HepG2 (cell line): ENCODE results near the gene TAMALIN. TPM values are rescaled to one million over a fixed set of nuclear protein-coding genes. Genes with fewer than 3 reads are reported as not detected.
A peak's percentile ranks its signal among the peaks of the same experiment; 100 is the strongest.

Source experiments
- ATF4 ChIP-seq, 2 experiments: fragments of 450-650 bp in 1 of 2; sonication (generic) in 1 of 2; formaldehyde crosslinking; IDR thresholded peaks; 2 replicates each; pipeline versions ENCODE4 v1.5.0 to v1.8.0; 2020 to 2022; ENCODE audit warnings: mild to moderate bottlenecking in 1 of 2, missing genetic modification reagents in 1 of 2
- FOXC1 ChIP-seq: sonication (generic); formaldehyde crosslinking; IDR thresholded peaks from 2 replicates; pipeline ENCODE4 v1.8.0; 2022; ENCODE audit warnings: mild to moderate bottlenecking, missing genetic modification reagents, borderline replicate concordance
- GZF1 ChIP-seq: sonication (generic); formaldehyde crosslinking; IDR thresholded peaks from 2 replicates; pipeline ENCODE4 v1.5.1; 2020; ENCODE audit warnings: mild to moderate bottlenecking, missing genetic modification reagents
- HNRNPLL ChIP-seq: fragments of 200-400 bp; formaldehyde crosslinking; IDR thresholded peaks from 2 replicates; pipeline ENCODE4 v1.6.1; 2017; ENCODE audit warnings: mild to moderate bottlenecking, low read depth, low read length; ENCODE audit not compliant: poor library complexity, severe bottlenecking
- KDM2A ChIP-seq: sonication (generic); formaldehyde crosslinking; IDR thresholded peaks from 2 replicates; pipeline ENCODE4 v1.4.0; 2020; ENCODE audit warnings: low read depth, missing genetic modification reagents, borderline replicate concordance
- MZF1 ChIP-seq: sonication (generic); formaldehyde crosslinking; IDR thresholded peaks from 2 replicates; pipeline ENCODE4 v1.8.1; 2023; ENCODE audit warnings: mild to moderate bottlenecking, missing genetic modification reagents, borderline replicate concordance
- PBX3 ChIP-seq: sonication (generic); formaldehyde crosslinking; IDR thresholded peaks from 2 replicates; pipeline ENCODE4 v1.8.1; 2023; ENCODE audit warnings: missing genetic modification reagents, inconsistent platforms, borderline replicate concordance
- RARA ChIP-seq: IDR thresholded peaks from 2 replicates; pipeline ENCODE4 v1.6.1; 2016; ENCODE audit warnings: missing genetic modification reagents, missing compliant biosample characterization
- RXRB ChIP-seq: IDR thresholded peaks from 2 replicates; pipeline ENCODE4 v1.6.1; 2016; ENCODE audit warnings: borderline replicate concordance, missing genetic modification reagents, missing compliant biosample characterization
- SOX13 ChIP-seq, 3 experiments: fragments of 450-650 bp in 1 of 3; sonication (generic) in 1 of 3; formaldehyde crosslinking in 1 of 3; IDR thresholded peaks in 2 of 3; conservative IDR thresholded peaks in 1 of 3; 2 replicates each; pipeline versions ENCODE4 v1.5.0 to v1.6.1; 2016 to 2020; ENCODE audit warnings: antibody characterized with exemption in 1 of 3, mild to moderate bottlenecking in 1 of 3, missing compliant biosample characterization in 1 of 3, missing genetic modification reagents in 1 of 3, moderate library complexity in 1 of 3
- SP5 ChIP-seq: IDR thresholded peaks from 2 replicates; pipeline ENCODE4 v1.6.1; 2016; ENCODE audit warnings: low read depth, borderline replicate concordance
- TOPORS ChIP-seq: sonication (generic); formaldehyde crosslinking; IDR thresholded peaks from 2 replicates; pipeline ENCODE4 v1.8.0; 2023; ENCODE audit warnings: mild to moderate bottlenecking, missing genetic modification reagents
- ZFP82 ChIP-seq: sonication (generic); formaldehyde crosslinking; IDR thresholded peaks from 2 replicates; pipeline ENCODE4 v1.5.1; 2020; ENCODE audit warnings: mild to moderate bottlenecking, missing genetic modification reagents, borderline replicate concordance
- ZNF3 ChIP-seq: IDR thresholded peaks from 2 replicates; pipeline ENCODE4 v1.7.0; 2017; ENCODE audit warnings: inconsistent platforms
- ZNF329 ChIP-seq: sonication (generic); formaldehyde crosslinking; IDR thresholded peaks from 2 replicates; pipeline ENCODE4 v1.9.0; 2021; ENCODE audit warnings: low read depth, mild to moderate bottlenecking, missing genetic modification reagents
- ZSCAN25 ChIP-seq: sonication (generic); formaldehyde crosslinking; IDR thresholded peaks from 2 replicates; pipeline ENCODE4 v1.8.0; 2022; ENCODE audit warnings: mild to moderate bottlenecking, missing genetic modification reagents
- polyA plus RNA-seq, 8 experiments: library from polyadenylated mRNA; depleted of rRNA in 3 of 8; stranded (reverse) in 7 of 8; unstranded in 1 of 8; fragments of >200 nt; fragmentation: Illumina TruSeq in 4 of 8; extraction: Trizol in 4 of 8; gene quantifications; 2 replicates each; pipeline versions ENCODE4 v1.2.1 to v1.2.3, GENCODE V29; 2011 to 2016; ENCODE audit warnings: low read depth in 4 of 8, missing spikeins in 1 of 8, mixed read lengths in 1 of 8; ENCODE audit not compliant: insufficient read depth in 1 of 8
- total RNA-seq, 5 experiments: library from RNA; depleted of rRNA; stranded (reverse); fragments of >200 nt; fragmentation: Illumina TruSeq; extraction: Trizol; gene quantifications; 2 replicates each; pipeline ENCODE4 v1.2.3, GENCODE V29; 2016; ENCODE audit warnings: low read depth in 1 of 5
- TF ChIP-seq, protein P1 (sequence below): sonication (generic); formaldehyde crosslinking; IDR thresholded peaks from 2 replicates; pipeline ENCODE4 v1.4.0; 2020; ENCODE audit warnings: missing genetic modification reagents, borderline replicate concordance
- TF ChIP-seq, protein P2 (sequence below): sonication (generic); formaldehyde crosslinking; IDR thresholded peaks from 2 replicates; pipeline ENCODE4 v1.4.0; 2020; ENCODE audit warnings: missing genetic modification reagents

The TAMALIN gene
- total and polyA plus RNA-seq, 2 of the 13 experiments (the other 11 are each of a cell fraction or from before 2014, with no cell fraction given), result 2.9 to 10.9 TPM

DNA sequence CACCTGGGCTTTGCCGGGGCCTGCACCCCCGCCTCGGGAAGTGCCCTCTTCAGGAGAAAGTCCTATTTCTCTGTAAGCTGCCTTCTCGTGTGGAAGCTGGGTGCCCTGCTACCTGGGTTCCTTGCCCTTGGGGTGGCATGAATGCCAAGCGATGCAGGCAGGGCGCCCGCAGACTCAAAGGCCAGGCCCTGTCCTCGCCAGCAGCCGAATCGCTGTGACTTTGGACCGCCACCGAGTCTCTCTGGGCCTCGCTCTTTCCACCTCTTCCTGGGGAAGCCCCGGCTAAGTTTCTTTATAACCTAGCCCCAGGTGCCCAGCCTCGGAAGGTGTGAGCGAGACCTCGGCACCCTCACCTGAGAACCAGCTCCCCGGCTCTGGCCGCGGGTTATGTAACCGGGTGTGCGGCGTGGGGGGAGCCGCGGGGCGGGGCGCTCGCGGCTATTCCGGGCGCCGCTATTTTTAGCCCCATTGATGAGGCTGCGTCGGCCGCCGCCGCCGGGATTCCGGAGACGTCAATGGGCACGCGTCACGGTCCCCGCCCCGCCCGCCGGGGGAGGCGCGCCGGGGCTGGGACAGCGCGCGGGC is 29.9 kb downstream of the TAMALIN start (continued):
- peak; percentile 64; the same call in 1 of the 2 replicates for TF ChIP-seq RARA (CRISPR knock-in tag)
- TF ChIP-seq RXRB (CRISPR knock-in tag), result peak; percentile 40; the same call in 1 of the 2 replicates
- TF ChIP-seq ZNF329, result no peak
- TF ChIP-seq ZNF3, result no peak
- TF ChIP-seq SP5, result peak; percentile 71
- no peak for TF ChIP-seq PBX3
- TF ChIP-seq FOXC1 (CRISPR knock-in tag), result no peak
- TF ChIP-seq GZF1 (CRISPR knock-in tag), result 0 out of 2 replicates have a peak, but pooled peaks have one; percentile 29
- TF ChIP-seq MZF1 (CRISPR knock-in tag), result no peak
- TF ChIP-seq ZSCAN25 (CRISPR knock-in tag), result no peak
- 0 out of 4 replicates have a peak, but pooled peaks of 1 of the 2 experiments have one; percentile 30 for TF ChIP-seq ATF4 (CRISPR knock-in tag; IDR thresholded peaks at IDR 0.05)
- no peak for TF ChIP-seq SOX13 (IDR thresholded peaks at IDR 0.05)
- peak in 1 of 2 experiments; percentile 41; a peak in 1 of 4 replicates for TF ChIP-seq SOX13 (CRISPR knock-in tag; conservative IDR thresholded peaks at IDR 0.05 in 1 of 2, IDR thresholded peaks at IDR 0.05 in 1 of 2)
- TF ChIP-seq, protein P1, sequence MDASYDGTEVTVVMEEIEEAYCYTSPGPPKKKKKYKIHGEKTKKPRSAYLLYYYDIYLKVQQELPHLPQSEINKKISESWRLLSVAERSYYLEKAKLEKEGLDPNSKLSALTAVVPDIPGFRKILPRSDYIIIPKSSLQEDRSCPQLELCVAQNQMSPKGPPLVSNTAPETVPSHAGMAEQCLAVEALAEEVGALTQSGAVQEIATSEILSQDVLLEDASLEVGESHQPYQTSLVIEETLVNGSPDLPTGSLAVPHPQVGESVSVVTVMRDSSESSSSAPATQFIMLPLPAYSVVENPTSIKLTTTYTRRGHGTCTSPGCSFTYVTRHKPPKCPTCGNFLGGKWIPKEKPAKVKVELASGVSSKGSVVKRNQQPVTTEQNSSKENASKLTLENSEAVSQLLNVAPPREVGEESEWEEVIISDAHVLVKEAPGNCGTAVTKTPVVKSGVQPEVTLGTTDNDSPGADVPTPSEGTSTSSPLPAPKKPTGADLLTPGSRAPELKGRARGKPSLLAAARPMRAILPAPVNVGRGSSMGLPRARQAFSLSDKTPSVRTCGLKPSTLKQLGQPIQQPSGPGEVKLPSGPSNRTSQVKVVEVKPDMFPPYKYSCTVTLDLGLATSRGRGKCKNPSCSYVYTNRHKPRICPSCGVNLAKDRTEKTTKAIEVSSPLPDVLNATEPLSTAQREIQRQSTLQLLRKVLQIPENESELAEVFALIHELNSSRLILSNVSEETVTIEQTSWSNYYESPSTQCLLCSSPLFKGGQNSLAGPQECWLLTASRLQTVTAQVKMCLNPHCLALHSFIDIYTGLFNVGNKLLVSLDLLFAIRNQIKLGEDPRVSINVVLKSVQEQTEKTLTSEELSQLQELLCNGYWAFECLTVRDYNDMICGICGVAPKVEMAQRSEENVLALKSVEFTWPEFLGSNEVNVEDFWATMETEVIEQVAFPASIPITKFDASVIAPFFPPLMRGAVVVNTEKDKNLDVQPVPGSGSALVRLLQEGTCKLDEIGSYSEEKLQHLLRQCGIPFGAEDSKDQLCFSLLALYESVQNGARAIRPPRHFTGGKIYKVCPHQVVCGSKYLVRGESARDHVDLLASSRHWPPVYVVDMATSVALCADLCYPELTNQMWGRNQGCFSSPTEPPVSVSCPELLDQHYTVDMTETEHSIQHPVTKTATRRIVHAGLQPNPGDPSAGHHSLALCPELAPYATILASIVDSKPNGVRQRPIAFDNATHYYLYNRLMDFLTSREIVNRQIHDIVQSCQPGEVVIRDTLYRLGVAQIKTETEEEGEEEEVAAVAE (CRISPR knock-in tag), result no peak
- peak; percentile 82; the same call in 1 of the 2 replicates for TF ChIP-seq ZFP82 (CRISPR knock-in tag)
- TF ChIP-seq, protein P2, sequence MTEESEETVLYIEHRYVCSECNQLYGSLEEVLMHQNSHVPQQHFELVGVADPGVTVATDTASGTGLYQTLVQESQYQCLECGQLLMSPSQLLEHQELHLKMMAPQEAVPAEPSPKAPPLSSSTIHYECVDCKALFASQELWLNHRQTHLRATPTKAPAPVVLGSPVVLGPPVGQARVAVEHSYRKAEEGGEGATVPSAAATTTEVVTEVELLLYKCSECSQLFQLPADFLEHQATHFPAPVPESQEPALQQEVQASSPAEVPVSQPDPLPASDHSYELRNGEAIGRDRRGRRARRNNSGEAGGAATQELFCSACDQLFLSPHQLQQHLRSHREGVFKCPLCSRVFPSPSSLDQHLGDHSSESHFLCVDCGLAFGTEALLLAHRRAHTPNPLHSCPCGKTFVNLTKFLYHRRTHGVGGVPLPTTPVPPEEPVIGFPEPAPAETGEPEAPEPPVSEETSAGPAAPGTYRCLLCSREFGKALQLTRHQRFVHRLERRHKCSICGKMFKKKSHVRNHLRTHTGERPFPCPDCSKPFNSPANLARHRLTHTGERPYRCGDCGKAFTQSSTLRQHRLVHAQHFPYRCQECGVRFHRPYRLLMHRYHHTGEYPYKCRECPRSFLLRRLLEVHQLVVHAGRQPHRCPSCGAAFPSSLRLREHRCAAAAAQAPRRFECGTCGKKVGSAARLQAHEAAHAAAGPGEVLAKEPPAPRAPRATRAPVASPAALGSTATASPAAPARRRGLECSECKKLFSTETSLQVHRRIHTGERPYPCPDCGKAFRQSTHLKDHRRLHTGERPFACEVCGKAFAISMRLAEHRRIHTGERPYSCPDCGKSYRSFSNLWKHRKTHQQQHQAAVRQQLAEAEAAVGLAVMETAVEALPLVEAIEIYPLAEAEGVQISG (CRISPR knock-in tag), result peak; percentile 26; the same call in 1 of the 2 replicates
- TF ChIP-seq KDM2A, result peak; percentile 60; the same call in 1 of the 2 replicates
- peak; percentile 36 for TF ChIP-seq HNRNPLL
- TF ChIP-seq TOPORS (CRISPR knock-in tag), result no peak
